NCI-H460 (cell line): ENCODE measurements around the gene CLDN10. TPM values are rescaled to one million over a fixed set of nuclear protein-coding genes. Genes with fewer than 3 reads are reported as not detected.
A peak's percentile ranks its signal among the peaks of the same experiment; 100 is the strongest.
"Not testable (repeated sequence)": the region's sequence is repeated elsewhere in the genome, so short reads cannot be mapped to it uniquely, and the experiment has no call there.

ENCODE experiments used
- DNase-seq: peaks from one replicate; pipeline ENCODE4 v3.0.0-alpha.2; 2016; ENCODE audit warnings: low read depth; ENCODE audit errors: extremely low read depth
- polyA plus RNA-seq: library from polyadenylated mRNA; depleted of rRNA; stranded (reverse); fragments of >200 nt; gene quantifications from 2 replicates; pipeline ENCODE4 v1.2.3, GENCODE V29; 2014; cell fraction: nucleus; rRNA removed
- total RNA-seq: library from RNA; depleted of rRNA; stranded (reverse); fragments of >200 nt; shearing (Covaris generic); gene quantifications from 2 replicates; pipeline ENCODE4 v1.2.3, GENCODE V29; 2014; rRNA removed

CLDN10 gene, protein sequence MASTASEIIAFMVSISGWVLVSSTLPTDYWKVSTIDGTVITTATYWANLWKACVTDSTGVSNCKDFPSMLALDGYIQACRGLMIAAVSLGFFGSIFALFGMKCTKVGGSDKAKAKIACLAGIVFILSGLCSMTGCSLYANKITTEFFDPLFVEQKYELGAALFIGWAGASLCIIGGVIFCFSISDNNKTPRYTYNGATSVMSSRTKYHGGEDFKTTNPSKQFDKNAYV
- not detected in 2 replicates for total RNA-seq
- not detected in 2 replicates for polyA plus RNA-seq

- DNase-seq, result no peak
Measured at GRCh38 chr13:95552539-95553441, at the start of gene CLDN10. CLDN10 (plus strand) TSS chr13:95552720; CDS start chr13:95552754, 34 bp downstream.

GRCh38 chr13:95503662-95504061 is 48.9 kb upstream of the CLDN10 start:
- DNase-seq, result no peak

- no peak for DNase-seq
Measured at GRCh38 chr13:95505265-95505664, 47.3 kb upstream of the CLDN10 start.

GRCh38 chr13:95505986-95506385 is 46.5 kb upstream of the CLDN10 start:
- no peak for DNase-seq

DNA sequence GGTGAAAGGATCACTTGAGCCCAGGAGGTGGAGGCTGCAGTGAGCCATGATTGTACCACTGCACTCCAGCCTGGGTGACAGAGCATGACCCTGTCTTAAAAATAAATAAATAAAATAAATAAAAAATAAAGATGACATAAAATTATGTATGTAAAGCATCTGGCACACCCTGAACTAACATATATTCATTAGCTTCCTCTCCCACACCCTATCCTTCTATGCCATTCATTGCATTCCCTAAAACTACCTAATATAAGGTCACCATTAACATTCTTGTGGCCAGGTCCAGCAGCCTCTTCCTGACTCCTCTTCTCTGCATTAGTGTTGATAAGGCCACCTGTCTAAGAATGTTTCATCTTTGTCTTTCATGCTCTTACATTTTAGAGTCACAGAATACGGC is 44.5 kb upstream of the CLDN10 start:
- no peak for DNase-seq

- DNase-seq, result no peak
Measured at GRCh38 chr13:95508996-95509395, 43.5 kb upstream of the CLDN10 start.

DNA sequence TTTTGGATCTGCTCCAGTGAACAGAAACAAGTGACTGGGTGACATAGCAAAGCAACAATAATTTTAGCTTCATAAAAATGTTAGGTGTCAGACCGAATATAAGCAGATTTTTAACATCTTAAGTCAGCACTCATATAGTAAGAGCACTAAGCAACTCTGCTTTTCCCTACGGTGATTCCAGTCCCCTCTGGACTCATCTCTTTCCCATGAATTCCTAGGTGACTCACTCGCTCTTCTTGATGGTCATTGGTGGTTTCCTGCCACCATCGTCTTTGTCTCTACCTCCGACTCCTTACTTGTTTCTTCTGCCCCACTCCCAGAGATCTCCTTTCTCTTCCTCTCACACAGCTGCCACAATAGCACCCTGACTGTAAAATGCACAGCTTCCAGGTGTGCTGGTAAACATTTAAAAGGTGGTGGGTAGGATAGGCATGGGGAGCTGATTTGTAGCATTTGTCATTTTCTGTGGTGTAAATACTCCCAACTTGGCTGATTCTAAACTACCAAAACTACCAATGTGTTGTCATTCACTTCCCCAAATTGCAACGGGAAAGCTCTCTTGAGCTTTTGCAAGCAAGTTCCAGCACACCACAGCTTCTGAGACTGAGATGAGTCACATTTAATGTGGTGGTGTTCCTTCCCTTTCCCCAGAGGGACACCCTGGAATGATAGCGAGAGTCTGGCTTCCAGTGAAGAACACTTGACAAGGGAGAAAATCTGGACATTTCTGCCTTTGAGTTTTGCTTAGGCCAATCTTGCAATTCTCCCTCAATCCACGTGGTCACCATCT is 42.8 kb upstream of the CLDN10 start:
- no peak for DNase-seq

DNA sequence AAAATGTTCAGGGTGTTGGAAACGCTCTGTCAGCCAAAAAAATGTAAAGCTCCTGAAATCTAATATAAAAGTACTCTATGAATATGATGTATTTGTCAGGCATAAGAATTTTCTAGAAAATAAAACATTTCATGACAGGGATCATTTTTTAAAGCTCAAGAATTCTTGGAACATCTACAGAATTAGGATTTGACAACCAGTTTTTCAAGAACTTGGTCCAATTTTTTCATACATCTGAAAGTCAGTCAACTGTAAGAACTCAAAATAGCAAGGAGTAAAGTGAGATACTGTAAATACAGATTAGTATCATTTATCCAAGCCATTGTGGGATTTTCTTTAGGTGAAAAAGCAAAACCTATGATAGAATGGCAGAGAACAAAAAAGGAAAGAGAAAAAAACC is 41.6 kb upstream of the CLDN10 start:
- DNase-seq, result no peak

DNA sequence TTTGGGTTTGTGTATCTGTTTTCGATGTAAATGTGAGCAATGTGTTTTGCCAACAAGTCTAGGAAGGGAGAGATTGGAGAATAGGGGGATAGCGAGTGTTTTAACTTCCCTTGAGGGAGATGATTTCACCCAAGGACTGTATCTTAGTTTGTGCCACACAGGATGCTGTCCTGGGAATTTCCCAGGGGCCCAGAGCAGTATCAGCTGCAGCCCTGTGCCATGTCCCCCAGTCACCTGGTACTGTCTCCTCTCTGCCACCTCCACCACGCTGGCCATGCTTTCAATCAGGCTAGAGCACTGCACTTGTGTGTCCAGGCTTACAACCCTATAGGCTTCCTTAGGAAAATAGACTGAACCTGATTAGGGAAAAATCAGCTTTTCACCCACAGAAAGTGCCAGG is 40.1 kb upstream of the CLDN10 start:
- no peak for DNase-seq

- DNase-seq, result no peak
Measured at GRCh38 chr13:95512957-95513356, 39.6 kb upstream of the CLDN10 start.

- DNase-seq, result not testable (repeated sequence)
Measured at GRCh38 chr13:95515606-95516005, 36.9 kb upstream of the CLDN10 start.

GRCh38 chr13:95516021-95516420 is 36.5 kb upstream of the CLDN10 start:
- no peak for DNase-seq

DNA sequence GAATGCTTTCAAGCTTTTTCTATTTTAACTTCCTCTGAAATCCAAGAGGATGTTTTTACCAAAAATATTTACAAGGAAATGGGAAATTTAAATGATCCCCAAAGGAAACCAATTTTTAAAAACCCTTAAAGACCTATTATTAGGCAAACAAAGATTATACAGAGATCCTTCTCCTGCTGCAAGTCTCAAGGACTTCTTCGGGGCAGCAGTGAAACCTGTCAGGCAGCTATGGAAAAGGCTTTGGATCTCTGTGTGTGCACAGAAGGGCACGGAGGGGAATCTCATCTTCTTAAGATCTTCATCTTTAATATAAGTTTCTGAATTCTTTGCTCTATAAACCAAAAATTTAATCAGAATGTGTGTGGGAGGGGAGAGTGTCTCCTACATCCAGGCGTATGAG is 36.0 kb upstream of the CLDN10 start:
- no peak for DNase-seq

GRCh38 chr13:95523598-95523997 is 28.9 kb upstream of the CLDN10 start:
- no peak for DNase-seq

DNA sequence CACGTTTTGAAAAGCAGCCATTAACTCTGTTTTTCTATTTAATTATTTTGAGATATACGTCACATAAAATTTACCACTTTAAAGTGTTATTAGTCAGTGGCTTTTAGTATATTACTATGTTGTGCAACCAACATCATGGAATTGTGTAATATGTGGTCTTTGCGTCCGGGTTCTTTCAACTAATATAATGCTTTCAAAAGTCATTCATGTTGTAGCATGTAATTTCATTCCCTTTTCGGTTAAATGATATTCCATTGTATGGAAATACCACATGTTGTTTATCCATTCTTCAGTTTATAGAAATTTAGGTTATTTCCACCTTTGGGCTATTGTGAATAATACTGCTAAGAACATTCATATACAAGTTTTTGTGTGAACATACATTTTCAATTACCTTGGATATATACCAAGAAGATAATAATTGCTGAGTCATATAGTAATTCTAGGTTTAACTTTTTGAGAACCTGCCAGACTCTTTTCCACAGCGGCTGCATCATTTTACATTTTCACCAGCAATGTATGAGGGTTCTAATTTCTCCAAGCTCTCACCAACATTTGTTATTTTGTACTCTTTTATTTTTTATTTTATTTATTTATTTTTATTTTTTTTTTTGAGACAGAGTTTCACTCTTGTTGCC is 28.1 kb upstream of the CLDN10 start:
- DNase-seq, result no peak

DNA sequence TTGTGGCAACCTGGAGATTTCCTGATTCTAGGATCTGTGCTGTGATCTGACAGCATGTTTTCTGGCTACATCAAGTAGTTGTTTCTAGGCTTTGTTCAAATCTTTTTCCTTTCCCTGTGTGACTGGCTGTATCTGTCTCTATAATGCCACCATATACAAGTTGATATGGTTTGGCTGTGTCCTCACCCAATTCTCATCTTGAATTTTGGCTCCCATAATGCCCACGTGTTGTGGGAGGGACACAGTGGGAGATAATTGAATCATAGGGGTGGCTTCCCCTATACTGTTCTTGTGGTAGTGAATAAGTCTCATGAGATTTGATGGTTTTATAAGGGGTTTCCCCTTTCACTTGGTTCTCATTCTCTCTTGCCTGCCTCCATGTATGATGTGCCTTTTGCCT is 24.6 kb upstream of the CLDN10 start:
- no peak for DNase-seq

DNA sequence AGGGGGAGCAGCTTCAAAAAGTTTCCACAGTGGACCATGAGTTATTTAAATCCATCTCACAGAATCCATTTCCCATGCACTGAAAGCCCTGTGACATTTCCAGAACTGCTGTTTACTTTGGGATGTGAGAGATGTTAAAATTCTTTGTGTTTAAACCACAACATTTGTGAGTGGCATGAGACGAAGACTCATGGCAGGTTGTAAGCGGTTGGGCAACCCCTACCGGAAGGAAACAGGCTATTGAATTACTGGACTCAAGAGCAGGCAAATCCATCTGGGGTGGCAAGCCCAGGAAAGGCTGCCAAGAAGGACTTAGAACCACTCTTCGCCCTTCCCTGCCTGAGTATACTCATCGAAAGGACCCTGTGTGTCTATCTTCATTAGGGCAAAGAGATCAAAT is 22.3 kb upstream of the CLDN10 start:
- DNase-seq, result peak; percentile 43

DNA sequence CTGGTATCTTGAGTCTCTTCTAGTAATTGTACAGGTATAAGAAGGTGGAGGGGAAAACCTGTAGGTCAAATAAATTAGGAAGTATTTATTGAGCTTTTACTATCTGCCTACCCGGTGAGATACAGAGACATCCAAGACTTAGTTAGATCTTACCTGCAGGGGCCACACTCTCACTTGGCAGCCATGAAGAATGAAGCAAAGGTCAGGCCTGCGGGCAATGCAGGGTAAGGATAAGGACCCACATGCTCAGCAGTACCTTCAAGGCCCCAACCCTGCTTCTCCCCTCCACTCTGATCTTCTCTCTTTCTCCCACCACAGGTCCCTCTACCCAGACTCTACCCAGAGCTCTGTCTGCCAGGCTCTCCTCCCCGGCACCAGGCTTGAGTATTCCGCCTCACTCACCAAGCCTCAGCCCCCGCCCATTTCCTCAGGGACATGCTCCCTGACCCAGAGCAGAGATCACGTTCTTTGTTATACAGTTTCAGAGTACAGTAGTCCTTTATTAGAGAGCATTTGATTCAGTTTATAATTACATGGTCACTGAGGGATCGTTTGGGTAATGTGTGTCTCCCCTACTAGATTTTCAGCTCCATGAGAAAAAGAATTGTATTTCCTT is 18.9 kb upstream of the CLDN10 start:
- DNase-seq, result peak; percentile 11

- peak; percentile 56 for DNase-seq
Measured at GRCh38 chr13:95535243-95535642, 17.3 kb upstream of the CLDN10 start.

- DNase-seq, result peak; percentile 26
Measured at GRCh38 chr13:95536632-95537241, 15.8 kb upstream of the CLDN10 start.
